DND-41 (cell line): Measurements from ENCODE around the gene CACHD1.

Experiments
- ATAC-seq: fragments of 200-7000 bp; cut with Tn5 transposase; 3 replicates; pipeline ENCODE4 v1.9.1; 2021; ENCODE audit warnings: low read depth; ENCODE audit not compliant: insufficient read depth
- DNase-seq: peaks from one replicate; pipeline ENCODE4 v3.0.0-alpha.2; 2020
- H2AFZ ChIP-seq: 2 replicates; pipeline ENCODE4 v1.6.0; 2012; ENCODE audit warnings: low read depth, low read length
- H3K27ac ChIP-seq: 2 replicates; pipeline ENCODE4 v1.5.1; 2012; ENCODE audit warnings: low read length, inconsistent platforms
- H3K27me3 ChIP-seq: fragments of 200-600 bp; sonication (generic); 2 replicates; pipeline ENCODE4 v1.6.0; 2012; ENCODE audit warnings: low read length, mild to moderate bottlenecking, inconsistent platforms; ENCODE audit not compliant: insufficient read depth, poor library complexity
- H3K36me3 ChIP-seq: 2 replicates; pipeline ENCODE4 v1.5.1; 2012; ENCODE audit warnings: low read length, inconsistent platforms; ENCODE audit not compliant: insufficient read depth
- H3K4me1 ChIP-seq: 2 replicates; pipeline ENCODE4 v1.5.1; 2012; ENCODE audit warnings: mild to moderate bottlenecking, low read length; ENCODE audit not compliant: insufficient read depth
- H3K4me2 ChIP-seq: 2 replicates; pipeline ENCODE4 v1.6.0; 2012; ENCODE audit warnings: mild to moderate bottlenecking, moderate library complexity, low read length, inconsistent platforms; ENCODE audit not compliant: insufficient read depth
- H3K4me3 ChIP-seq, 2 experiments: fragments of 200-600 bp in 1 of 2; shearing (Covaris generic) in 1 of 2; 2 replicates each; pipeline ENCODE4 v1.5.1; 2012 to 2016; ENCODE audit warnings: inconsistent platforms in 2 of 2, low read length in 2 of 2, mild to moderate bottlenecking in 2 of 2, low read depth in 1 of 2, moderate library complexity in 1 of 2
- H3K79me2 ChIP-seq: 2 replicates; pipeline ENCODE4 v1.6.0; 2012; ENCODE audit warnings: low read length, inconsistent platforms; ENCODE audit not compliant: insufficient read depth
- H3K9ac ChIP-seq: 2 replicates; pipeline ENCODE4 v1.6.0; 2012; ENCODE audit warnings: low read depth, mild to moderate bottlenecking, inconsistent platforms, low read length, moderate library complexity
- H3K9me3 ChIP-seq: 2 replicates; pipeline ENCODE4 v1.5.1; 2012; ENCODE audit warnings: low read length, moderate library complexity, mild to moderate bottlenecking, inconsistent platforms; ENCODE audit not compliant: insufficient read depth, severe bottlenecking
- H4K20me1 ChIP-seq: 2 replicates; pipeline ENCODE4 v1.6.0; 2012; ENCODE audit warnings: low read length; ENCODE audit not compliant: insufficient read depth
- EZH2 ChIP-seq: IDR thresholded peaks from 3 replicates; pipeline ENCODE4 v1.6.1; 2012; ENCODE audit warnings: borderline replicate concordance, low read depth, mild to moderate bottlenecking, moderate library complexity, low read length, inconsistent platforms; ENCODE audit not compliant: severe bottlenecking
- TF ChIP-seq, protein P1 (sequence below): IDR thresholded peaks from 2 replicates; pipeline ENCODE4 v1.5.1; 2012; ENCODE audit warnings: borderline replicate concordance, low read length, moderate library complexity, mild to moderate bottlenecking; ENCODE audit not compliant: poor library complexity, severe bottlenecking; ENCODE audit errors: extremely low read depth

Gene CACHD1

DNA sequence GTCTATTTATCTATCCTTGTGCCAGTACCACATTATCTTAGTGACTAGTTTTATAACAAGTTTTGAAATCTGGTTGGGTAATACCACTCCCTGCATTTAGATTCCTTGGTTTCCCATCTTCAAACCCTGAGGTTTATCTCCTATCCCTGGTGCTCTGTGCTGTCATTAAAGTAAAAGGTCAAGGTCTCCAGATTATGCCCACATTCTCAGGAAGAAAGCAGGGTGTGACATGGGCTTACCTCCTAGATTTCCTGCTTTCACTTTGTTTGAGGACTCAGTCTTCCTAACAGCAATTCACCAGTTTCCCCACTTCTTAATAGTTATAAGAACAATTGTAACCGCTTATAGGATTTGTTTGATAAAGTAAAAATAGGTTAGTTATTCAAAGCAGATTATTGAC lies 86.0 kb downstream of the CACHD1 start:
- Histone ChIP-seq H3K9ac (no peak overlapping the region), H3K79me2 (no peaks in the 10 kb centered on the region), H4K20me1 (no peaks in the 10 kb centered on the region), H2AFZ (no peak overlapping the region), H3K4me2 (no peak overlapping the region), H3K4me3 (no peak overlapping the region), H3K27ac (no peak overlapping the region), H3K36me3 (no peaks in the 10 kb centered on the region), H3K9me3 (no peaks in the 10 kb centered on the region), H3K27me3 (peaks cover 3% of the 10 kb centered on the region), H3K4me1 (no peaks in the 10 kb centered on the region; the same call in 1 of the 2 replicates)
- no peak for ATAC-seq
- no peak for TF ChIP-seq EZH2
- TF ChIP-seq, protein P1, sequence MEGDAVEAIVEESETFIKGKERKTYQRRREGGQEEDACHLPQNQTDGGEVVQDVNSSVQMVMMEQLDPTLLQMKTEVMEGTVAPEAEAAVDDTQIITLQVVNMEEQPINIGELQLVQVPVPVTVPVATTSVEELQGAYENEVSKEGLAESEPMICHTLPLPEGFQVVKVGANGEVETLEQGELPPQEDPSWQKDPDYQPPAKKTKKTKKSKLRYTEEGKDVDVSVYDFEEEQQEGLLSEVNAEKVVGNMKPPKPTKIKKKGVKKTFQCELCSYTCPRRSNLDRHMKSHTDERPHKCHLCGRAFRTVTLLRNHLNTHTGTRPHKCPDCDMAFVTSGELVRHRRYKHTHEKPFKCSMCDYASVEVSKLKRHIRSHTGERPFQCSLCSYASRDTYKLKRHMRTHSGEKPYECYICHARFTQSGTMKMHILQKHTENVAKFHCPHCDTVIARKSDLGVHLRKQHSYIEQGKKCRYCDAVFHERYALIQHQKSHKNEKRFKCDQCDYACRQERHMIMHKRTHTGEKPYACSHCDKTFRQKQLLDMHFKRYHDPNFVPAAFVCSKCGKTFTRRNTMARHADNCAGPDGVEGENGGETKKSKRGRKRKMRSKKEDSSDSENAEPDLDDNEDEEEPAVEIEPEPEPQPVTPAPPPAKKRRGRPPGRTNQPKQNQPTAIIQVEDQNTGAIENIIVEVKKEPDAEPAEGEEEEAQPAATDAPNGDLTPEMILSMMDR, result no peak
- no peak for DNase-seq

DNA sequence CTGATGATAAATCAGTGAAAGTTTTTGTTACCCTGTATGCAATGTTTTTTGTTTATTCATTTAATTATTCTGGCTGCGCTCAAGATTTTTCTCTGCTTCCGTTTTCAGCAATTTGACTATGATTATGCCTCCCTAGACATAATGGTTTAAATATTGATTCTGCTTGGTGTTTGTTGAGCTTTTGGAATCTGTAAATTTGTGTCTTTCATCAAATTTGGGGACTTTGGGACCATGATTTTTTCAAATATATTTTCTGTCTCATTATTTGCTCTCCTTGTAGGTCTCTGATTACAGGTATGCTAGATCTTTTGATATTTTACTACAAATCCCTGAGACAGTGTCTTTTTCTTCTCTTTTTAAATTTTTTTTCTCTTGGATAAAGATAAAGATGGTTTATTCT lies 92.1 kb downstream of the CACHD1 start:
- Histone ChIP-seq H3K4me3 (no peak overlapping the region), H3K27ac (no peak overlapping the region), H3K9me3 (no peaks in the 10 kb centered on the region), H2AFZ (no peak overlapping the region), H4K20me1 (no peaks in the 10 kb centered on the region), H3K9ac (no peak overlapping the region), H3K4me2 (no peak overlapping the region), H3K4me1 (no peaks in the 10 kb centered on the region), H3K36me3 (no peaks in the 10 kb centered on the region), H3K27me3 (peaks cover 3% of the 10 kb centered on the region), H3K79me2 (no peaks in the 10 kb centered on the region)
- ATAC-seq, result no peak
- TF ChIP-seq, protein P1, result no peak
- no peak for TF ChIP-seq EZH2
- no peak for DNase-seq

DNA sequence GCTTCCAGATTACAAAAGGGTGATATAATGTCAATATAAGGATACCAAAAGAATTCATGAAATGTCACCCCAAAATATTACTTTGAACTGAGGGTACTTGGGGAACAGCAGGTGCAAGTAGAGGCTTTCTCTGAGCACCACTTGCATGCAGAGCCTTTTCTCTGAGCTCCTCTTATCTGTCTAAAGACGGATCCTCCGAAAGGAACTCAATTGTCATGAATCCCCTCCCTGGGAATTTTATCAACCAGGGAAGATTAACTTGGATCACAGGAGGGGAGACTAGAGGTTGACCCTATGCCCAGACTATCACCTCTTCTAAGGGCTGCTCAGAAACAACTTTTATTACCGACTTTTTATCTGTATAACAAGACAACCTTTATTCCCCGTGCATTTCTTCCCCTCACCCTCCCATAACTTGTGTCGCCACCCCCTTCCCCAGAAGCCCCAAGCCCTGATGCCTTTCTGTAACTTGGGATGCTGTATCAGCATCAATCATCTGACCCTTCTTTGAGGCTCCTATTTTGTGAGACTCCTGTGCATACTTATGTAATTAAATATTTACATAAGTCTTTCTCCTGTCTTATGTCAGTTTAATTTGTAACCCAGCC lies 94.1 kb downstream of the CACHD1 start:
- H3K79me2 ChIP-seq, result no peaks in the 10 kb centered on the region
- H3K4me2 ChIP-seq, result no peak overlapping the region
- no peaks in the 10 kb centered on the region for H3K4me1 ChIP-seq
- no peaks in the 10 kb centered on the region for H3K36me3 ChIP-seq
- DNase-seq (no peak), ATAC-seq (no peak)
- H3K4me3 ChIP-seq, result no peak overlapping the region
- no peak overlapping the region for H3K27ac ChIP-seq
- no peaks in the 10 kb centered on the region for H3K9me3 ChIP-seq
- no peaks in the 10 kb centered on the region for H4K20me1 ChIP-seq
- no peak overlapping the region for H3K9ac ChIP-seq
- TF ChIP-seq, protein P1, result no peak
- no peak for TF ChIP-seq EZH2
- no peak overlapping the region for H2AFZ ChIP-seq
- H3K27me3 ChIP-seq, result no peaks in the 10 kb centered on the region

DNA sequence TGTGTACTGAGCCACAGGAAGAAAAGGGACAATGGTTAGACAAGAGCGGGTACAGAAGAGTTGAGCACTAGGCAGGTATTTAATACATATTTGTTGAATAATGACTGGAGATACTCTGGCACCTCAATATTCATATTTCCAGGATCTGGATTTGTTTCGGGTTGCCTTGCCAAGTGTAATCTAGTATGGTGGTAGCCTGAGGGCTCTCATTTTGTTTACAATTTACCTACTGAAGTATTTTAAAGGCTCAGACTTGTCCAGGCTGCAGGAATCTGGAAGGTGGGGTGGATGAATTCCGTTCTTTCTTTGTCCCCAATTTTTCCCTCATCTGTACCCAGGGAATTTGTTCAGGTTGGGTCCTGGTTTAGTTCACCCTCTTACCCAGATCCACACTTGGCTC lies 95.0 kb downstream of the CACHD1 start:
- TF ChIP-seq, protein P1, result no peak
- no peak for TF ChIP-seq EZH2
- no peak overlapping the region for H3K4me3 ChIP-seq
- no peaks in the 10 kb centered on the region for H3K79me2 ChIP-seq

More for the DNA sequence above, 95.0 kb downstream of the CACHD1 start:
- Histone ChIP-seq H3K9ac (no peak overlapping the region), H3K27me3 (no peaks in the 10 kb centered on the region), H3K36me3 (no peaks in the 10 kb centered on the region), H3K4me1 (no peaks in the 10 kb centered on the region), H2AFZ (no peak overlapping the region), H3K27ac (no peak overlapping the region), H4K20me1 (no peaks in the 10 kb centered on the region), H3K4me2 (no peak overlapping the region), H3K9me3 (no peaks in the 10 kb centered on the region)
- ATAC-seq, result no peak
- DNase-seq, result no peak
